Measurements from ENCODE around the gene ARHGAP31. TPM values are rescaled to one million over a fixed set of nuclear protein-coding genes. Genes with fewer than 3 reads are reported as not detected.

The ARHGAP31 gene
- polyA plus RNA-seq, 1 donor from 2014 or later: not detected

DNA sequence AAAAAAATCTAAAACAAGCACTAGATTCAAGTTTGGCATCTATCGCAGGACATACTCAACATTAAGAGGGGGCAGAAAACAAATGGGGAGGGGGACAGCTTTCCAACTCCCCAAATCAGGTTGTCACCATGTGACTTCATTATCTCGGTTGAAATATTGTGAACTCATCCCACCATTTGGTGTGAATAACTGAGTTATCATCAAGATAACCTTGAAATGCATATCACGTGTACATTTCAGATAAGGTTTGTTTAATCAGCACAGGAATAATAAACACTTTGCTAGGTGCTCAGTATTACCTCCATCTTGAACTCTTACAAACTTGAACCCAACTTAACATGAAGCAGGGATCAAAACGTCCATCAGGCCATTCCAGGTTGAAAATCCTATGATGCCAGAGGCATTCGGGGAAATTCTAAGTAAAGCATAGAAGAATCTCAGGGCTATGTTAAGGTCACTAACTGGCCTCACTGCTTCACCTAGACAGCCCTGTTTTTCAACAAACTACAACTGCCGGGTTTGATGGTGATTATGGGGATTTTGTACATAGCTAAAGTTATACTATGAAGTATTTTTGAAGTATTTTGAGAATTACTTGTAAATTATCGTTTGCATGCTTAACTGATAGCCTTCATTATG lies 3.0 kb upstream of the ARHGAP31 start:
- Histone ChIP-seq H3K9me3 (ENCODE audit: low read length) (no peaks in the 10 kb centered on the region), H3K36me3 (ENCODE audit: insufficient read depth, low read length) (no peaks in the 10 kb centered on the region), H3K27me3 (ENCODE audit: insufficient read depth, low read depth, low read length) (peaks cover 39% of the 10 kb centered on the region), H3K4me2 (ENCODE audit: low read length) (no peak overlapping the region), H4K20me1 (ENCODE audit: insufficient read depth) (no peaks in the 10 kb centered on the region), H3K9me2 (ENCODE audit: insufficient read depth, low read length) (no peaks in the 10 kb centered on the region), H3K79me2 (replicated peaks; ENCODE audit: insufficient read depth, low read length) (no peaks in the 10 kb centered on the region), H2AFZ (ENCODE audit: low read depth, low read length) (no peak overlapping the region), H3F3A (ENCODE audit: insufficient read depth, low read length, poor library complexity, severe bottlenecking) (no peaks in the 10 kb centered on the region), H3K9ac (ENCODE audit: low read length) (no peak overlapping the region), H3K27ac (ENCODE audit: low read length) (no peak overlapping the region), H3K4me3 (ENCODE audit: low read length) (no peak overlapping the region)
- no peak for TF ChIP-seq EP300 (conservative IDR thresholded peaks at IDR 0.05; ENCODE audit: poor library complexity, severe bottlenecking)
- TF ChIP-seq RAD21 (conservative IDR thresholded peaks at IDR 0.05): no peak
- TF ChIP-seq, protein P1, sequence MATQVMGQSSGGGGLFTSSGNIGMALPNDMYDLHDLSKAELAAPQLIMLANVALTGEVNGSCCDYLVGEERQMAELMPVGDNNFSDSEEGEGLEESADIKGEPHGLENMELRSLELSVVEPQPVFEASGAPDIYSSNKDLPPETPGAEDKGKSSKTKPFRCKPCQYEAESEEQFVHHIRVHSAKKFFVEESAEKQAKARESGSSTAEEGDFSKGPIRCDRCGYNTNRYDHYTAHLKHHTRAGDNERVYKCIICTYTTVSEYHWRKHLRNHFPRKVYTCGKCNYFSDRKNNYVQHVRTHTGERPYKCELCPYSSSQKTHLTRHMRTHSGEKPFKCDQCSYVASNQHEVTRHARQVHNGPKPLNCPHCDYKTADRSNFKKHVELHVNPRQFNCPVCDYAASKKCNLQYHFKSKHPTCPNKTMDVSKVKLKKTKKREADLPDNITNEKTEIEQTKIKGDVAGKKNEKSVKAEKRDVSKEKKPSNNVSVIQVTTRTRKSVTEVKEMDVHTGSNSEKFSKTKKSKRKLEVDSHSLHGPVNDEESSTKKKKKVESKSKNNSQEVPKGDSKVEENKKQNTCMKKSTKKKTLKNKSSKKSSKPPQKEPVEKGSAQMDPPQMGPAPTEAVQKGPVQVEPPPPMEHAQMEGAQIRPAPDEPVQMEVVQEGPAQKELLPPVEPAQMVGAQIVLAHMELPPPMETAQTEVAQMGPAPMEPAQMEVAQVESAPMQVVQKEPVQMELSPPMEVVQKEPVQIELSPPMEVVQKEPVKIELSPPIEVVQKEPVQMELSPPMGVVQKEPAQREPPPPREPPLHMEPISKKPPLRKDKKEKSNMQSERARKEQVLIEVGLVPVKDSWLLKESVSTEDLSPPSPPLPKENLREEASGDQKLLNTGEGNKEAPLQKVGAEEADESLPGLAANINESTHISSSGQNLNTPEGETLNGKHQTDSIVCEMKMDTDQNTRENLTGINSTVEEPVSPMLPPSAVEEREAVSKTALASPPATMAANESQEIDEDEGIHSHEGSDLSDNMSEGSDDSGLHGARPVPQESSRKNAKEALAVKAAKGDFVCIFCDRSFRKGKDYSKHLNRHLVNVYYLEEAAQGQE (IDR thresholded peaks at IDR 0.05; ENCODE audit: borderline replicate concordance): no peak
- no peak for TF ChIP-seq SMC3 (conservative IDR thresholded peaks at IDR 0.05; ENCODE audit: poor library complexity)
- TF ChIP-seq TAF1 (IDR thresholded peaks at IDR 0.05; ENCODE audit: low read depth): no peak
- TF ChIP-seq POLR2AphosphoS5 (IDR thresholded peaks at IDR 0.05): no peak
- no peak for TF ChIP-seq MXI1 (conservative IDR thresholded peaks at IDR 0.05; ENCODE audit: poor library complexity, severe bottlenecking)
- no peak for TF ChIP-seq EZH2 (IDR thresholded peaks at IDR 0.05; ENCODE audit: borderline replicate concordance, insufficient read depth, low read length, poor library complexity, severe bottlenecking)
- TF ChIP-seq CTCF (IDR thresholded peaks at IDR 0.05; ENCODE audit: poor library complexity, severe bottlenecking): no peak

DNA sequence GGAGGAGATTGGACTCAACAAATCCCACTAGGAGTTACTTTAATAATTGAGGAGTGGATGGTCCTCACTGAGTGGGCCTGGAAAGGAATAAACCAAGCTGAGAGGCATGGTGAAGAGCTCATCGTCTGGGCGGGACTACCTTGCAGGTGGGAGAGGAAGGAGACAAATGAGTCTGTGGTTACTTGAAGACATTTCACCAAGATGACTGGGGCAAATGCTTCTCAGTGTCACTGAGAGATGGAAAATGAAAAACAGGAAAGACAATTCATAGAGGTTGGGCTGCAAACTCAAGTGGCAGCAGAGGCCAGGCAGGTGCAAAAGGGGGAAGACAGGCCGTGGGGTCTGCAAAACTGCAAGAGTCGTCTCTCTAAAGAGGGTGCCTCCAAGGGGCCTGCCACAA lies 1.5 kb upstream of the ARHGAP31 start:
- Histone ChIP-seq H3K9me2 (ENCODE audit: insufficient read depth, low read length) (no peaks in the 10 kb centered on the region), H3K4me2 (ENCODE audit: low read length) (no peak overlapping the region), H3K27ac (ENCODE audit: low read length) (no peak overlapping the region), H4K20me1 (ENCODE audit: insufficient read depth) (no peaks in the 10 kb centered on the region), H3K4me3 (ENCODE audit: low read length) (no peak overlapping the region), H3K9ac (ENCODE audit: low read length) (no peak overlapping the region), H3K36me3 (ENCODE audit: insufficient read depth, low read length) (no peaks in the 10 kb centered on the region), H2AFZ (ENCODE audit: low read depth, low read length) (no peak overlapping the region), H3K9me3 (ENCODE audit: low read length) (no peaks in the 10 kb centered on the region), H3K79me2 (replicated peaks; ENCODE audit: insufficient read depth, low read length) (no peaks in the 10 kb centered on the region), H3F3A (ENCODE audit: insufficient read depth, low read length, poor library complexity, severe bottlenecking) (no peaks in the 10 kb centered on the region), H3K27me3 (ENCODE audit: insufficient read depth, low read depth, low read length) (peaks cover 42% of the 10 kb centered on the region)
- TF ChIP-seq, protein P1 (IDR thresholded peaks at IDR 0.05; ENCODE audit: borderline replicate concordance): no peak
- no peak for TF ChIP-seq EP300 (conservative IDR thresholded peaks at IDR 0.05; ENCODE audit: poor library complexity, severe bottlenecking)
- no peak for TF ChIP-seq EZH2 (IDR thresholded peaks at IDR 0.05; ENCODE audit: borderline replicate concordance, insufficient read depth, low read length, poor library complexity, severe bottlenecking)
- no peak for TF ChIP-seq CTCF (IDR thresholded peaks at IDR 0.05; ENCODE audit: poor library complexity, severe bottlenecking)
- no peak for TF ChIP-seq TAF1 (IDR thresholded peaks at IDR 0.05; ENCODE audit: low read depth)

All from neural cell (in vitro differentiated cells).